Fibroblast of gingiva (primary cell): ENCODE results near the gene LRRC27.
"Not testable (repeated sequence)": the region's sequence is repeated elsewhere in the genome, so short reads cannot be mapped to it uniquely, and the experiment has no call there.

ENCODE experiments used
- DNase-seq: peaks from one replicate; pipeline ENCODE4 v3.0.0-alpha.2; 2011; ENCODE audit warnings: low read depth

LRRC27 gene

GRCh38 chr10:132314881-132315280 is 17.1 kb upstream of the LRRC27 start:
- not testable (repeated sequence) for DNase-seq

DNA sequence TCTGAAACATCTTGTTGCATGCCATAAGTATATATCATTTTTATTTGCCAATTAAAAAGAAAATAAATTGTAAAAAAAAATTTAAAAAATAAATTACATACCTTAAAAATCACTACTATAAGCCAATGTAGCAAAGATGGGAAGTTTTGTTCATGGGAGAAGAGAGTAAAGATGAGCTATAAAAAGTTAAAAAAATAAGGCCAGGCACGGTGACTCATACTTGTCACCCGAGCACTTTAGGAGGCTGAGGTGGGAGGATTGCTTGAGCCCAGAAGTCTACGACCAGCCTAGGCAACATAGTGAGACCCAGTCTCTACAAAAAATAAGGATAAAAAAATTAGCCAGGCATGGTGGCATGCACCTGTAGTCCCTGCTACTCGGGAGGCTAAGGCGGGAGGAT is 15.9 kb upstream of the LRRC27 start:
- no peak for DNase-seq

DNA sequence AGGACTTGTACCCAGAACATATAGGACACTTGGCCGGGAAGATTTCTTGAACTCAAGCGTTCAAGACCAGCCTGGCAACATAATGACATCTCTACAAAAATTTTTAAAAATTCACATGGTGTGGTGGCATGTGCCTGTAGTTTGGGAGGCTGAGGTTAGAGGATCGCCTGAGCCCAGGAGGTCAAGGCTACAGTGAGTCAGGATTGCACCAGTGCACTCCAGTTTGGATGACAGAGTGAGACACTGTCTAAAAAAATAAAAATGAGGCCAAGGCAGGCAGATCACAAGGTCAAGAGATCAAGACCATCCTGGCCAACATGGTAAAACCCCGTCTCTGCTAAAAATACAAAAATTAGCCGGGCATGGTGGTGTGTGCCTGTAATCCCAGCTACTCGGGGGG is 14.5 kb upstream of the LRRC27 start:
- not testable (repeated sequence) for DNase-seq

GRCh38 chr10:132319853-132320653 is 11.9 kb upstream of the LRRC27 start:
- DNase-seq: peak; percentile 84

- no peak for DNase-seq
These were observed 11.1 kb upstream of the LRRC27 start for GRCh38 chr10:132320654-132321469.

DNA sequence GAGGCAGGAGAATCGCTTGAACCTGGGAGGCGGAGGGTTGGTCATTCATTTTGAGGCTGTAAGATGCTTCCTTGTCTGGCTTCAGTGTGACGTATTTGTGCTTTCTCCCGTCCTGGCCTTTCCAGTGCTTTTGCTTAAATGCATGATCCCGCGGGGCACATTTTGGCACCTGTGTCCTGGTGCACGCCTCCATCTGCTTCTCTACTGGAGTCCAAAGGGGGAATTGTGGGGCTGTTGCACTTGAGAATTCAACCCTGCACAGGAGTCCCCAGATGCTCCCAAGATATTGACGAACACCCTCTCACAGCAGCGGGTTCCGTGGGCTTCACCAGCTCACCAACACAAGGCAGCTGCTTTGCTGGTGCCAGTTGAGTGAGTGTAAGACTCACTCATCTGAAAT is 10.3 kb upstream of the LRRC27 start:
- DNase-seq: no peak

DNA sequence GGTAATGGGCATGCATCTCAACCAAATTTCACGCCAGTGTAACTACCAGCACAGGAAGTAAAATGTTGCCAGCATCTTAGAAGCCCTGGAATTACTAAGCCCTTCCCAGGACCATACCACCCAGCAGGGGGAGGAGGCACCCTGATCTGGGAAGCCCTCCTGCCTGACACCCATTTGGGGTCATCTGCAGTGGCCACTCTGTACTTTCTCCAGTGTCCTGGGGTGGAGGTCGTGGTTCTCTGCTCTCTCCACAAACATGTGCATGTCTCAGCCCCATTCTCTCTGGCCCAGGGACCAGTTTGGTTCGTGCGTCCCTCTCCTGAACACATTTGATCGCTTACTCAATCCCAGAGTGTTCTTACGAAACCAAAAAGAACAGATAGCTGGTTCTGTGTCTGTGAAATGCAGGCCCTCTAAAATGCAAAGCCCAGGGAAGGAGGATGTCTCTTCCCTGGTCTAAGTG is 9.4 kb upstream of the LRRC27 start:
- DNase-seq: peak; percentile 74

GRCh38 chr10:132324186-132324585 is 7.8 kb upstream of the LRRC27 start:
- DNase-seq: peak; percentile 35

GRCh38 chr10:132326344-132326889 is 5.6 kb upstream of the LRRC27 start:
- DNase-seq: no peak

- no peak for DNase-seq
These were observed 5.1 kb upstream of the LRRC27 start for GRCh38 chr10:132326925-132327324.

- no peak for DNase-seq
These were observed 3.9 kb upstream of the LRRC27 start for GRCh38 chr10:132328106-132328505.

GRCh38 chr10:132328738-132329137 is 3.3 kb upstream of the LRRC27 start:
- DNase-seq: no peak

DNA sequence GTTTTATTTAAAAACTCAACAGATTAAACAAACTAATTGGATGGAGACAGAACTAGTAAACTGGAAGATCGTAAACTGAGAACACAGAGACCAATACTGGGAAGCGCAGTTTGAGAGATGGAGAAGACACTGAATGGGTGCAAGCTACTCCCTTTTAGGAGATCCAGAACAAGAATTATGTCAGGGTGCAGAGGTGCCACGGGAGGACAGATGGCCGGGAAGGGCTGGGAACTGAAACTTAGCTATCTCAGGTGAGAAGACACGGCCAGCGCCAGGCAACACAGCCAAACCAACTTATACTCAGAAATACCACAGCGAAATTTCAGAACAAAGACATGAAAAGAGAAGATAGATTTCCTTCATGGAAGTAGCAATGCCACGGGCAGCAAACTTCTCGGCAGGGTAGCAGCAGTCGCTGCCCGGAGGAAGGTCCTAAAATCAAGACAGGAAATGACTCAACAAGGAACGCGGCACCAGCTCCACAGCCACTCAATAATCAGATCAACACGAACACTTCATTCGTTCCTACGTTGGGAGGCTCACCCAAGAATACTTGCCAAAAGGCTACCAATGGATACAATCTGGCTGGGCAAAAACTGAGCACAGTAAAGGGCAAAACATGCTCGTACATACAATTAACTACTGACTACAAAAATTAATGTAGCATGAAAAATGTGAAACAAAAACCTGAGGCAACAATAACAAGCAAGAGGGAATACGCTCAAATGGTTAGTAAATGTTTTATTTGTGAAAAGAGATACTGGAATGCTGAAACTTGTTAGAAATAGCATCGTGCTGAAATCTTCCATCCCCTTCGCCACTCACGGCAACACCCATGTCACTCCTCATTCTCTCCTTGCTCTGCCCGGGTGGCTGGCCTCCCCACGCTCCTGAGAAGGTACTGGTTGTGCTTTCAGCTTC is 2.2 kb upstream of the LRRC27 start:
- DNase-seq: peak; percentile 70

GRCh38 chr10:132330486-132330833 is 1.5 kb upstream of the LRRC27 start:
- DNase-seq: no peak

- DNase-seq: no peak
These were observed 401 bp downstream of the LRRC27 start for GRCh38 chr10:132332433-132332754.

DNA sequence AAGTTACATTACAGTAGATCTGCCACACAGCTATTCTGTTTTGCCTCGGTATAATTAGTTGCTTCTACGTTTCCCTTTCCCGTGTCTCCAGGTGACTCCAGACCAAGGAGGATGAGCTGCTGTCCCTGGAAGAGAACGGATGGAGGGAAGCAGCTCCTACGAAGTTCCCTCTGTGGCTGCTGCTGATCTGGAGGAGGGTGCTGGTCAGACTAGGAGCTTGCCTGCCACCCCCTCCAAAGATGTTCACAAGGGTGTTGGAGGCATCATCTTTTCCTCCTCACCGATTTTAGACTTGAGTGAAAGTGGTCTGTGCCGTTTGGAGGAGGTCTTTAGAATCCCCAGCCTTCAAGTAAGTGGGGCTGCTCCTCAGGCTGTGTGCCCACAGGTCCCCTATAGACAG is 1.4 kb downstream of the LRRC27 start:
- DNase-seq: no peak

- no peak for DNase-seq
These were observed 2.7 kb downstream of the LRRC27 start for GRCh38 chr10:132334631-132335188.

GRCh38 chr10:132335189-132336063 is 3.4 kb downstream of the LRRC27 start:
- DNase-seq: no peak

DNA sequence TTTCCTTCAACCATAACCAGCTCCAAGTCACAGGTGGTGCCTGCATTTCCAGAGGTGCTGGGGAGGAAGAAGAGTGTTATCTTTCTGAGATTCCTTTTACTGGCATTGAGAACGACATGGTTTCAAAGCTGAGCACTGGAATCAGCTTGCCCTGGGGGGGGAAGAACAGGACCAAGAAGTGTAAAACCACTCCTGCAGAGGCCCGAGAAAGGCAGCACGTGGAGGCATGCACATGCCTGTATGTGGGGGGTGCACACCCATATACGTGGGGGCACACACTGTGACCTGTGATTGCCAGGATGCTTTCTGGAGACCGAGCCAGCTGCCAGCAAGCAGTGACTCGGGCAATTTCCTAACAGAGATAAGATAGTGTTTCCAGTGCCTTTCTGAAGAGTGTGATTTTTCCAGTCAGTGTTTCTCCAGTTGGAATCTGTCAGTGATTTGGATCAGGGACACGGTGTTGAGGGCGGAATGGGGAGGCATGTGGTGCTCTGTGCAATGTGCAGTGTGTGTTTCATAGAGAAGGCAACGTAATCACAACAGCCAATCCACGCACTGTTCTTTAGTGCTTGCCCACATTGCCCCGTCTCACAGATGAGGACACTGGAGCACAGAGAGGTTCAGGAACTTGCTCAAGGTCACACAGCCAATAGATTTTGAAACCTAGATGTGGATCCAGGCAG is 4.2 kb downstream of the LRRC27 start:
- DNase-seq: no peak

- DNase-seq: no peak
These were observed 5.0 kb downstream of the LRRC27 start for GRCh38 chr10:132336919-132337407.
